KBM-7 (cell line): ENCODE measurements around the gene LHX3.
"Not testable (repeated sequence)": the region's sequence is repeated elsewhere in the genome, so short reads cannot be mapped to it uniquely, and the experiment has no call there.

Source experiments
- DNase-seq: peaks from one replicate; pipeline ENCODE4 v3.0.0-alpha.2; 2015
- in situ Hi-C: fragments of 300-500 bp; cut with MboI; formaldehyde crosslinking; loops from 2 replicates; pipeline ENCODE4 v1.14.3; 2020; ENCODE audit warnings: low sequenced_read_pairs, low pct_unique_long_range_greater_than_20kb, mixed read lengths

LHX3 gene

GRCh38 chr9:136242918-136243525, 38.1 kb upstream of the LHX3 start:
- in situ Hi-C loops = no loop called here
- no peak for DNase-seq

- in situ Hi-C loops = no loop called here
- no peak for DNase-seq
Observed at GRCh38 chr9:136242248-136242647, 37.3 kb upstream of the LHX3 start.

GRCh38 chr9:136241542-136241941, 36.6 kb upstream of the LHX3 start:
- in situ Hi-C loops = no loop called here
- no peak for DNase-seq

- in situ Hi-C loops = no loop called here
- DNase-seq = no peak
Observed at GRCh38 chr9:136240941-136241340, 36.0 kb upstream of the LHX3 start.

GRCh38 chr9:136239983-136240330, 35.0 kb upstream of the LHX3 start:
- no peak for DNase-seq
- in situ Hi-C loops = no loop called here

GRCh38 chr9:136239135-136239982, 34.4 kb upstream of the LHX3 start:
- DNase-seq = no peak
- in situ Hi-C loops = no loop called here

- peak; percentile 35 for DNase-seq
- in situ Hi-C loops = no loop called here
Observed at GRCh38 chr9:136238342-136238732, 33.4 kb upstream of the LHX3 start.

- in situ Hi-C loops = no loop called here
- peak; percentile 46 for DNase-seq
Observed at GRCh38 chr9:136237486-136238341, 32.8 kb upstream of the LHX3 start.

GRCh38 chr9:136236471-136237410, 31.8 kb upstream of the LHX3 start:
- DNase-seq, in situ Hi-C loops: not testable (repeated sequence)

- in situ Hi-C loops = no loop called here
- DNase-seq = no peak
Observed at GRCh38 chr9:136235709-136236455, 31.0 kb upstream of the LHX3 start.

GRCh38 chr9:136235171-136235570, 30.2 kb upstream of the LHX3 start:
- in situ Hi-C loops = no loop called here
- no peak for DNase-seq

- DNase-seq = no peak
- in situ Hi-C loops = no loop called here
Observed at GRCh38 chr9:136234597-136234996, 29.7 kb upstream of the LHX3 start.

GRCh38 chr9:136233868-136234267, 28.9 kb upstream of the LHX3 start:
- DNase-seq = no peak
- in situ Hi-C loops = no loop called here

GRCh38 chr9:136233411-136233810, 28.5 kb upstream of the LHX3 start:
- peak; percentile 29 for DNase-seq
- in situ Hi-C loops = no loop called here

- in situ Hi-C loops = no loop called here
- no peak for DNase-seq
Observed at GRCh38 chr9:136232969-136233368, 28.0 kb upstream of the LHX3 start.

GRCh38 chr9:136231478-136232297, 26.8 kb upstream of the LHX3 start:
- peak; percentile 88 for DNase-seq
- in situ Hi-C loops = no loop called here

- no peak for DNase-seq
- in situ Hi-C loops = no loop called here
Observed at GRCh38 chr9:136230773-136231172, 25.8 kb upstream of the LHX3 start.

GRCh38 chr9:136230365-136230764, 25.4 kb upstream of the LHX3 start:
- in situ Hi-C loops = no loop called here
- DNase-seq = no peak
